Panc1 (cell line): Measurements from ENCODE around the gene SCAANT1.

Experiments used
- TF ChIP-seq, protein P1 (sequence below): fragments of 450-650 bp; IDR thresholded peaks from 2 replicates; pipeline ENCODE4 v1.5.1; 2017; ENCODE audit warnings: mild to moderate bottlenecking
- TF ChIP-seq, protein P2 (sequence below), 2 experiments: IDR thresholded peaks; 2 replicates each; pipeline ENCODE4 v1.6.1; 2011 to 2012; ENCODE audit warnings: low read depth in 2 of 2, control low read depth in 1 of 2, low read length in 1 of 2, mild to moderate bottlenecking in 1 of 2, moderate library complexity in 1 of 2; ENCODE audit not compliant: insufficient read depth in 1 of 2

DNA sequence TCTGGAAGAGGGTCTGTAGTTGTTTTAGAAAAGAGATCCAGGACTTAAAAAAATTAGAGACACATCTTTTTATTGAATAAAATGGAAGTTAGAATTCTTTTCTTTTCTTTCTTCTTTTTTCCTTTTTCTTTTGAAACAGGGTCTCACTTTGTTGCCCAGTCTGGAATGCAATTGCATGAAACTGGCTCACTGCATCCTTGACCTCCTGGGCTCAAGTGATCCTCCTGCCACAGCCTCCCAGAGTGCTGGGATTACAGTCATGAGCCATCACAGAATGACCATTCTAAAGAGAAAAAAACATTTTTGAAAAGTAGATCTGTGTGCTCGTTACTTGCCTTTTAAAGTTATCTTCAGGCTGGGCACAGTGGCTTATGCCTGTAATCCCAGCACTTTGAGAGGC lies 45.0 kb downstream of the SCAANT1 start:
- TF ChIP-seq, protein P1, sequence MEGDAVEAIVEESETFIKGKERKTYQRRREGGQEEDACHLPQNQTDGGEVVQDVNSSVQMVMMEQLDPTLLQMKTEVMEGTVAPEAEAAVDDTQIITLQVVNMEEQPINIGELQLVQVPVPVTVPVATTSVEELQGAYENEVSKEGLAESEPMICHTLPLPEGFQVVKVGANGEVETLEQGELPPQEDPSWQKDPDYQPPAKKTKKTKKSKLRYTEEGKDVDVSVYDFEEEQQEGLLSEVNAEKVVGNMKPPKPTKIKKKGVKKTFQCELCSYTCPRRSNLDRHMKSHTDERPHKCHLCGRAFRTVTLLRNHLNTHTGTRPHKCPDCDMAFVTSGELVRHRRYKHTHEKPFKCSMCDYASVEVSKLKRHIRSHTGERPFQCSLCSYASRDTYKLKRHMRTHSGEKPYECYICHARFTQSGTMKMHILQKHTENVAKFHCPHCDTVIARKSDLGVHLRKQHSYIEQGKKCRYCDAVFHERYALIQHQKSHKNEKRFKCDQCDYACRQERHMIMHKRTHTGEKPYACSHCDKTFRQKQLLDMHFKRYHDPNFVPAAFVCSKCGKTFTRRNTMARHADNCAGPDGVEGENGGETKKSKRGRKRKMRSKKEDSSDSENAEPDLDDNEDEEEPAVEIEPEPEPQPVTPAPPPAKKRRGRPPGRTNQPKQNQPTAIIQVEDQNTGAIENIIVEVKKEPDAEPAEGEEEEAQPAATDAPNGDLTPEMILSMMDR: no peak
- TF ChIP-seq, protein P2, sequence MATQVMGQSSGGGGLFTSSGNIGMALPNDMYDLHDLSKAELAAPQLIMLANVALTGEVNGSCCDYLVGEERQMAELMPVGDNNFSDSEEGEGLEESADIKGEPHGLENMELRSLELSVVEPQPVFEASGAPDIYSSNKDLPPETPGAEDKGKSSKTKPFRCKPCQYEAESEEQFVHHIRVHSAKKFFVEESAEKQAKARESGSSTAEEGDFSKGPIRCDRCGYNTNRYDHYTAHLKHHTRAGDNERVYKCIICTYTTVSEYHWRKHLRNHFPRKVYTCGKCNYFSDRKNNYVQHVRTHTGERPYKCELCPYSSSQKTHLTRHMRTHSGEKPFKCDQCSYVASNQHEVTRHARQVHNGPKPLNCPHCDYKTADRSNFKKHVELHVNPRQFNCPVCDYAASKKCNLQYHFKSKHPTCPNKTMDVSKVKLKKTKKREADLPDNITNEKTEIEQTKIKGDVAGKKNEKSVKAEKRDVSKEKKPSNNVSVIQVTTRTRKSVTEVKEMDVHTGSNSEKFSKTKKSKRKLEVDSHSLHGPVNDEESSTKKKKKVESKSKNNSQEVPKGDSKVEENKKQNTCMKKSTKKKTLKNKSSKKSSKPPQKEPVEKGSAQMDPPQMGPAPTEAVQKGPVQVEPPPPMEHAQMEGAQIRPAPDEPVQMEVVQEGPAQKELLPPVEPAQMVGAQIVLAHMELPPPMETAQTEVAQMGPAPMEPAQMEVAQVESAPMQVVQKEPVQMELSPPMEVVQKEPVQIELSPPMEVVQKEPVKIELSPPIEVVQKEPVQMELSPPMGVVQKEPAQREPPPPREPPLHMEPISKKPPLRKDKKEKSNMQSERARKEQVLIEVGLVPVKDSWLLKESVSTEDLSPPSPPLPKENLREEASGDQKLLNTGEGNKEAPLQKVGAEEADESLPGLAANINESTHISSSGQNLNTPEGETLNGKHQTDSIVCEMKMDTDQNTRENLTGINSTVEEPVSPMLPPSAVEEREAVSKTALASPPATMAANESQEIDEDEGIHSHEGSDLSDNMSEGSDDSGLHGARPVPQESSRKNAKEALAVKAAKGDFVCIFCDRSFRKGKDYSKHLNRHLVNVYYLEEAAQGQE (IDR thresholded peaks at IDR 0.05; ENCODE audit: insufficient read depth in 1 of 2, low read depth in 2 of 2, low read length in 1 of 2): no peak
